WERI-Rb-1 (cell line): ENCODE measurements around the gene COL13A1.

Experiments used
- DNase-seq: peaks from one replicate; pipeline ENCODE4 v3.0.0-alpha.2; 2020
- H3K27ac ChIP-seq: fragments of 250-450 bp; sonication (Bioruptor Pico); 2 replicates; pipeline ENCODE4 v1.5.1; 2020; ENCODE audit warnings: mild to moderate bottlenecking, moderate library complexity
- H3K27me3 ChIP-seq: fragments of 250-450 bp; sonication (Bioruptor Pico); 2 replicates; pipeline ENCODE4 v1.5.1; 2021; ENCODE audit warnings: mild to moderate bottlenecking, low read depth, moderate library complexity; ENCODE audit not compliant: insufficient read depth, severe bottlenecking
- H3K36me3 ChIP-seq: fragments of 250-450 bp; sonication (Bioruptor Pico); 2 replicates; pipeline ENCODE4 v1.5.1; 2020; ENCODE audit warnings: mild to moderate bottlenecking, moderate library complexity
- H3K4me3 ChIP-seq: 2 replicates; pipeline ENCODE4 v1.5.1; 2011; ENCODE audit warnings: low read depth, mild to moderate bottlenecking, control low read depth, low read length
- H3K9me3 ChIP-seq: fragments of 250-450 bp; sonication (Bioruptor Pico); 2 replicates; pipeline ENCODE4 v1.5.1; 2021; ENCODE audit warnings: mild to moderate bottlenecking, moderate library complexity; ENCODE audit not compliant: severe bottlenecking
- CTCF ChIP-seq: IDR thresholded peaks from 2 replicates; pipeline ENCODE4 v1.5.1; 2011; ENCODE audit warnings: low read depth, mild to moderate bottlenecking, control low read depth, inconsistent platforms, low read length

Gene COL13A1

DNA sequence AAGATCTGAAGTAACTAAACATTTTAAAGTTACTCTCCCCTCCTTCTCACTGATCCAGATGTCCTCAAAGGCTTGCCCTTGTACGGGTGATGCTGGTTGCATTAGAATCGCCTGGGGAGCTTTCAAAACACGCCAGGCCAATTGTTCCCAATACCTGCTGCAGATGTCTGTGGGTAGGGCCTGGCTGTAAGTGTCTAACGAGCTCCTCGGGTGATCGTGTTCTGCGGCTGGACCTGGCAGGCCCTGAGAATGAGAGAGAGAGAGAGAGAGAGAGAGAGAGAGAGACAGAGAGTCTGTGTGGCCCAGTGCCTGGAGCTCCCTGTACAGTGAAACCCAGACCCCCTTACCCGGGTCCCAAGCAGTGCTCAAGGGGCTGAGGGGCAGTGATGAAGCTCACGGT is 8.4 kb downstream of the COL13A1 start:
- Histone ChIP-seq H3K4me3 (no peak overlapping the region), H3K27ac (no peak overlapping the region), H3K36me3 (no peaks in the 10 kb centered on the region), H3K9me3 (no peaks in the 10 kb centered on the region), H3K27me3 (no peaks in the 10 kb centered on the region)
- no peak for DNase-seq
- no peak for TF ChIP-seq CTCF

- no peak overlapping the region for H3K4me3 ChIP-seq
- TF ChIP-seq CTCF = no peak
Observed at GRCh38 chr10:69810675-69811397, 9.1 kb downstream of the COL13A1 start.

DNA sequence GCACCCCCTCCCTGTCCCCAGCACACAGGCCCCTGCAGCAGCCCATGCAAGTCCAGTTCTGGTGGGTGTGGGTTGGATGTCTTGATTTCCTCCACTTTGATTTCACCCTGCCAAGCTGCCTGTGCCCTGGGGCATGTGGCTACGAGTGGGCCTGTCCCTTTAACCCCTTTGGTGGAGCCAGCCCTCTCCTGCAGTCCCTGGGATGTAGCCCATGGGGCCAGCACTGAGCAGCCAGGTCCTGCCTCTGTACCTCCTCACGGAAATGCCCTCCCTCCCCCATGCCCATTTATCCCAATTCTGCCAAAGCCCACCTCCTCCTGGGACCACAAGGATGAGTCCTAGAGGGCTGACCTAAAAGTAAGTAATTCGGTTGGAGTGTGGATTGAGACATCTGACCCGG is 11.9 kb downstream of the COL13A1 start:
- Histone ChIP-seq H3K4me3 (no peak overlapping the region), H3K36me3 (no peaks in the 10 kb centered on the region), H3K27ac (no peak overlapping the region), H3K9me3 (peaks cover 5% of the 10 kb centered on the region), H3K27me3 (no peaks in the 10 kb centered on the region)
- 0 out of 2 replicates have a peak, but pooled peaks have one; percentile 14 for TF ChIP-seq CTCF
- DNase-seq = no peak

More at GRCh38 chr10:69810675-69811397, 9.1 kb downstream of the COL13A1 start:
- Histone ChIP-seq H3K36me3 (no peaks in the 10 kb centered on the region), H3K27ac (no peak overlapping the region), H3K9me3 (no peaks in the 10 kb centered on the region), H3K27me3 (no peaks in the 10 kb centered on the region)
- DNase-seq = no peak

- DNase-seq = no peak
- H3K4me3 ChIP-seq = no peak overlapping the region
- H3K27ac ChIP-seq = no peak overlapping the region
- no peak for TF ChIP-seq CTCF
- no peaks in the 10 kb centered on the region for H3K27me3 ChIP-seq
- peaks cover 7% of the 10 kb centered on the region for H3K9me3 ChIP-seq
- no peaks in the 10 kb centered on the region for H3K36me3 ChIP-seq
Observed at GRCh38 chr10:69814251-69814650, 12.5 kb downstream of the COL13A1 start.

GRCh38 chr10:69815104-69815503 is 13.4 kb downstream of the COL13A1 start:
- no peak overlapping the region for H3K4me3 ChIP-seq
- no peak for TF ChIP-seq CTCF
- no peaks in the 10 kb centered on the region for H3K27me3 ChIP-seq
- H3K36me3 ChIP-seq = no peaks in the 10 kb centered on the region
- H3K9me3 ChIP-seq = peaks cover 7% of the 10 kb centered on the region
- DNase-seq = no peak
- no peak overlapping the region for H3K27ac ChIP-seq

GRCh38 chr10:69816521-69816920 is 14.8 kb downstream of the COL13A1 start:
- H3K27me3 ChIP-seq = no peaks in the 10 kb centered on the region
- H3K36me3 ChIP-seq = no peaks in the 10 kb centered on the region
- DNase-seq = no peak
- TF ChIP-seq CTCF = no peak
- peaks cover 7% of the 10 kb centered on the region for H3K9me3 ChIP-seq
- H3K27ac ChIP-seq = peak overlapping the region; percentile 68
- no peak overlapping the region for H3K4me3 ChIP-seq
